Esophagus muscularis mucosa (tissue), 4 donors: ENCODE data around the gene RNASET2. TPM values are rescaled to one million over a fixed set of nuclear protein-coding genes. Genes with fewer than 3 reads are reported as not detected.

Experiments
- DNase-seq: peaks from one replicate; pipeline ENCODE4 v3.0.0-alpha.2; 2017; ENCODE audit errors: extremely low spot score
- H3K27ac ChIP-seq, 4 donors: fragments of 200-600 bp; sonication (generic); replicated peaks in 1 of 4; 1 replicate in 3 of 4; 2 replicates in 1 of 4; pipeline ENCODE4 v1.5.1; 2016 to 2019; ENCODE audit warnings: mild to moderate bottlenecking in 1 of 4
- H3K27me3 ChIP-seq, 4 donors: fragments of 200-600 bp; sonication (generic); one replicate each; pipeline versions ENCODE4 v1.5.1 to v1.6.0; 2016 to 2019
- H3K36me3 ChIP-seq, 4 donors: fragments of 200-600 bp; sonication (generic); one replicate each; pipeline ENCODE4 v1.5.1; 2016 to 2019
- H3K4me1 ChIP-seq, 4 donors: fragments of 200-600 bp; sonication (generic); one replicate each; pipeline ENCODE4 v1.5.1; 2016 to 2019
- H3K4me3 ChIP-seq, 4 donors: fragments of 200-600 bp; sonication (generic); 1 replicate in 2 of 4; 2 replicates in 2 of 4; pipeline ENCODE4 v1.5.1; 2016 to 2019; ENCODE audit warnings: mild to moderate bottlenecking in 4 of 4, moderate library complexity in 1 of 4
- H3K9me3 ChIP-seq, 4 donors: fragments of 200-600 bp; sonication (generic); 1 replicate in 3 of 4; 2 replicates in 1 of 4; pipeline ENCODE4 v1.5.1; 2016 to 2019
- EP300 ChIP-seq: sonication (generic); formaldehyde crosslinking; IDR thresholded peaks from one replicate; pipeline ENCODE4 v1.6.1; 2017; ENCODE audit warnings: antibody characterized with exemption
- POLR2A ChIP-seq: fragments of 450-650 bp; IDR thresholded peaks from one replicate; pipeline ENCODE4 v1.6.1; 2017; ENCODE audit warnings: antibody characterized with exemption, moderate library complexity, mild to moderate bottlenecking, low read depth
- POLR2AphosphoS5 ChIP-seq, 2 donors: sonication (generic); formaldehyde crosslinking; IDR thresholded peaks; one replicate each; pipeline ENCODE4 v1.6.1; 2017; ENCODE audit warnings: antibody characterized with exemption in 2 of 2
- WGBS: methylation state at CpG from one replicate; pipeline ENCODE4 v1.1.5; 2018; 5-methylcytosine and 5-hydroxymethylcytosine counted together
- intact Hi-C: fragments of 100-400 bp; cut with DNase I; formaldehyde crosslinking; loops from one replicate; pipeline ENCODE4 v1.15.1; 2023
- total RNA-seq, 4 donors: library from RNA; depleted of rRNA; stranded (reverse); fragments of >200 nt; gene quantifications; one replicate each; pipeline versions ENCODE4 v1.1.0 to v1.2.1, GENCODE V29; 2016
- TF ChIP-seq, protein P1 (sequence below), 3 experiments: fragments of 200-600 bp in 2 of 3; fragments of 450-650 bp in 1 of 3; sonication (generic) in 2 of 3; IDR thresholded peaks; one replicate each; pipeline ENCODE4 v1.5.1; 2017 to 2019; ENCODE audit warnings: antibody characterized with exemption in 3 of 3, mild to moderate bottlenecking in 2 of 3, moderate library complexity in 1 of 3

RNASET2 gene
- total RNA-seq, 4 donors from 2014 or later: 24.1 to 54.5 (median 30.4) TPM

DNA sequence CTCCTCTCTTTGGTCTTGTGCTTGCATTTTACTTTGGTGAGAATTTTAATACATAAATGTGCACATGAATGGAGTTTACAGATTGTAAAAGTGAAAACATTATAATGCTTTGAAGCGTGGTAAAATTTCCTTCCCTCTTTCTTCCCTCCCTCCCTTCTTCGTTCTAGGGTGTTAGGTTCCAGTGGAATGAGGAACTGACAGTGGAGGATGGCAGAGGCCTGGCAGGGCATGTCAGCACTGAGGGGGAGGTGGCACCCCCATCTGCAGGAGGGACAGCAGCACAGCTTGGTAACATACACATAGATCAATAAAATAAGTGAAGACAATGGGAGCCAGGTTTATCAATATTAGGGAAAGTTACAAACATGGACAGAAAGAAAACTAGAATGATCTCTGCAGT, 47.5 kb downstream of the RNASET2 start:
- H3K9me3 ChIP-seq: no peaks in the 10 kb centered on the region
- TF ChIP-seq, protein P1, sequence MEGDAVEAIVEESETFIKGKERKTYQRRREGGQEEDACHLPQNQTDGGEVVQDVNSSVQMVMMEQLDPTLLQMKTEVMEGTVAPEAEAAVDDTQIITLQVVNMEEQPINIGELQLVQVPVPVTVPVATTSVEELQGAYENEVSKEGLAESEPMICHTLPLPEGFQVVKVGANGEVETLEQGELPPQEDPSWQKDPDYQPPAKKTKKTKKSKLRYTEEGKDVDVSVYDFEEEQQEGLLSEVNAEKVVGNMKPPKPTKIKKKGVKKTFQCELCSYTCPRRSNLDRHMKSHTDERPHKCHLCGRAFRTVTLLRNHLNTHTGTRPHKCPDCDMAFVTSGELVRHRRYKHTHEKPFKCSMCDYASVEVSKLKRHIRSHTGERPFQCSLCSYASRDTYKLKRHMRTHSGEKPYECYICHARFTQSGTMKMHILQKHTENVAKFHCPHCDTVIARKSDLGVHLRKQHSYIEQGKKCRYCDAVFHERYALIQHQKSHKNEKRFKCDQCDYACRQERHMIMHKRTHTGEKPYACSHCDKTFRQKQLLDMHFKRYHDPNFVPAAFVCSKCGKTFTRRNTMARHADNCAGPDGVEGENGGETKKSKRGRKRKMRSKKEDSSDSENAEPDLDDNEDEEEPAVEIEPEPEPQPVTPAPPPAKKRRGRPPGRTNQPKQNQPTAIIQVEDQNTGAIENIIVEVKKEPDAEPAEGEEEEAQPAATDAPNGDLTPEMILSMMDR (IDR thresholded peaks at IDR 0.05): no peak
- TF ChIP-seq POLR2AphosphoS5 (IDR thresholded peaks at IDR 0.05) (no peak), EP300 (no peak), POLR2A (no peak)
- H3K27me3 ChIP-seq: peaks cover 0 to 3% (median 0%) of the 10 kb centered on the region in 4 donors
- WGBS: 60% methylated on average over 2 of the region's 2 CpGs
- peaks cover 0 to 7% (median 3%) of the 10 kb centered on the region in 4 donors for H3K4me1 ChIP-seq
- H3K36me3 ChIP-seq: no peaks in the 10 kb centered on the region
- intact Hi-C loops: no loop called here
- no peak overlapping the region for H3K27ac ChIP-seq
- no peak overlapping the region for H3K4me3 ChIP-seq
- DNase-seq: no peak

DNA sequence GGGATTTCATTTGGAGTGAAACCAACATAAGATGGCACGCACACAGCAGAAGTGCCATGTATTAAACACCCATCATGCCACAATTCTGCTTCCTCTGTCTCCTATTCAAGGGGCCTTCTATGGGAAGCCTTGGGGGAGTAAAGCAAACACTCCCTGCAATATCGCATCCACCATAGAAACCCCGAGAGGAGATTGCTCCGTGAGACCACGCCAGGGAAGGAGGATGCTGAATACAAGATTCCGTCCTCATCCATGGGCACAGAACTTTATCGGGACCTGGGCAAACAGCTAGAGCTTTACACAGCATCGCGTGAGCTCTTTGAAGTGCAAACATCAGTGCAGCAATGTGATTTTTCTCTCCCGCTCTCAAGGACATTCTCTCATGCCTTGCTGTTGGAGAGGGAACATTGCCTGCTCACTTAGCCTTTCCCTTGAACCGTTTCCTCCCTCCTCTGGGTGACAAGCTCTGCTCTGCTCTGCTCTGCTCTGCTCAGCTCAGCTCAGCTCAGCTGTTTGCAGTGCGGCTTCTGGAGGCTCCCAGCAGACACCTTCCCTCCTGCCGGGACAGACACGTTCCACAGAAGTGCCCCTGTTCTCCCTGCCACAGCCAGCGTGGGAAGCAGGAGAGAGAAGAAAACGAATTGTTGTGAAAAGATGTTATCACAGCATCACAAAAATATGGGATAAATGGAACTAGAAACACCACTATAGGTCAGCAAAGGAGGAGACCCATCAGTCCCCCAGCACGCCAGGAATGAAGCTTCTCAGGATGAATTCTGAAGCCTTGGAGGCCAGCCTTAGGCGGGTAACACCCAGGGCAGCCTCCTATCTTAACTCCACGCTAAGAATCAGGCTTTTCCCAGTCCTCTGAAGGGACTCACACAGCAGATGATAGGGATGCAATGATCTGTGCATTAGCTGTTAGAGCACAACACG, 48.2 kb downstream of the RNASET2 start:
- no peaks in the 10 kb centered on the region for H3K36me3 ChIP-seq
- TF ChIP-seq POLR2AphosphoS5 (IDR thresholded peaks at IDR 0.05) (no peak), POLR2A (no peak), EP300 (no peak)
- TF ChIP-seq, protein P1 (IDR thresholded peaks at IDR 0.05): no peak
- H3K4me1 ChIP-seq: peaks cover 0 to 8% (median 3%) of the 10 kb centered on the region in 4 donors
- intact Hi-C loops: no loop called here
- peaks cover 0 to 3% (median 0%) of the 10 kb centered on the region in 4 donors for H3K27me3 ChIP-seq
- no peak overlapping the region for H3K27ac ChIP-seq
- H3K4me3 ChIP-seq: no peak overlapping the region
- WGBS: 88% methylated on average over 20 of the region's 20 CpGs
- no peaks in the 10 kb centered on the region for H3K9me3 ChIP-seq
- DNase-seq: peak; percentile 72

DNA sequence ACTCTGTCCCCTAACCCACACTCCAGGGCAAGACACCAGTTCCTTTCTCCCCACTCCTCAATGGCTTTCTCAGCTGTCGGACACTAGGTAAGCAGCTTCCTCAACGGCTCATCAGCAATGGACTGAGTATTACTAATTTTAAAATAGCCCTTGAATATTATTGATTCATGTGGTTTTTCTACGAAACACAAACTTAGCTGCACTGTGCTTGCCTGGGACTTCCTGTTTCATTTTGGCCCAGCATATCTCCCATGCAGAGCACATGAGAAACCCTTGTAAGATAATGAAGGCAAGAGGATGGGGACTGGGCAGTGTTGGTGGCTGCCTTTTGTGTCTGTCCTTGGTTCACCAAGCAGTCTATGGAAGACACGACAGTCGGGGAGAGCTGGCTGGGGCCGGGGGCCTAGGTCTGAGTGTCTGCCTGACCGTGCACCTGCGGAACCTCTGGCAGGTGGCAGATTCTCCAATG, 48.9 kb downstream of the RNASET2 start:
- WGBS: 81% methylated on average over 8 of the region's 8 CpGs
- DNase-seq: peak; percentile 75
- TF ChIP-seq POLR2AphosphoS5 (IDR thresholded peaks at IDR 0.05) (no peak), EP300 (no peak), POLR2A (no peak)
- TF ChIP-seq, protein P1 (IDR thresholded peaks at IDR 0.05): no peak

DNA sequence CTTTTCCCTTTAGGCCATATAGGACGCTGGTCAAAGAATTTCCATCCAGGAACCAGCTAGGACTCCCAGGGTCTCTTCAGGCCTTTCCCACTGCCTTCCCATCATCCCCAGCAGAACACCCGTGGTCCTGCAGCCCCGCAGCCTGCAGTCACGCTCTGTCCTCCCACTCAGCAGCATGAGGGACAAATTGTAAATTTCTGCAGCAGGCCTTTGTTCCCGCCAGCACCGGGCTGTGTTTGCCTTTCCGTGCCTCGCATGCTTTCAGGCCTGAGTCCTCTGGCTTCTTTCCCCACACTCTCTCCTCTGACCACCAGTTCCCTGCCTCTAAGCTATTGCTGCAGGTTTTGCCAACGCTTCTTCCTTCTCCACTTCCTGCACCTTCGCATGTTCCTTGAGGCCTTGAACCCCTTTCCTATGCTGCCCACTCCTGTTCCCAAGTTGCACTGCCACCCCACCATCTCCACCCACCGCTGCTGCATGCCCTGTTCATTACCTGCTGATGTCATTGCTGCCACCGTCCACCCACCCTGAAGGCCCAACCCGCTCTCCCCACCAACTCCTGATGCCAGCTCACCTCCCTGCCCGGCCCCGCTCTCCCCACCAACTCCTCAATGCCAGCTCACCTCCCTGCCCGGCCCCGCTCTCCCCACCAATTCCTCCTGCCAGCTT, 49.8 kb downstream of the RNASET2 start:
- Histone ChIP-seq H3K27me3 (peaks cover 0 to 3% (median 0%) of the 10 kb centered on the region in 4 donors), H3K4me1 (peaks cover 0 to 8% (median 3%) of the 10 kb centered on the region in 4 donors), H3K36me3 (no peaks in the 10 kb centered on the region), H3K4me3 (no peak overlapping the region), H3K27ac (no peak overlapping the region), H3K9me3 (no peaks in the 10 kb centered on the region)
- TF ChIP-seq, protein P1 (IDR thresholded peaks at IDR 0.05): no peak
- TF ChIP-seq EP300 (no peak), POLR2AphosphoS5 (IDR thresholded peaks at IDR 0.05) (no peak), POLR2A (no peak)
- DNase-seq: peak; percentile 66
- intact Hi-C loops: no loop called here
- 88% methylated on average over 17 of the region's 17 CpGs for WGBS

More for the DNA sequence above, 48.9 kb downstream of the RNASET2 start:
- H3K9me3 ChIP-seq: no peaks in the 10 kb centered on the region
- peaks cover 0 to 3% (median 0%) of the 10 kb centered on the region in 4 donors for H3K27me3 ChIP-seq
- intact Hi-C loops: no loop called here
- no peak overlapping the region for H3K4me3 ChIP-seq
- H3K4me1 ChIP-seq: peaks cover 0 to 8% (median 3%) of the 10 kb centered on the region in 4 donors
- H3K36me3 ChIP-seq: no peaks in the 10 kb centered on the region
- H3K27ac ChIP-seq: no peak overlapping the region
